ENCODE results near the gene ANKRD40.
A peak's percentile ranks its signal among the peaks of the same experiment; 100 is the strongest.
"Not testable (repeated sequence)": the region's sequence is repeated elsewhere in the genome, so short reads cannot be mapped to it uniquely, and the experiment has no call there.

Gene ANKRD40

GRCh38 chr17:50685334-50685665 lies 22.4 kb downstream of the ANKRD40 start:
- DNase-seq, result no peak

GRCh38 chr17:50684612-50685333 lies 22.9 kb downstream of the ANKRD40 start:
- no peak for DNase-seq

GRCh38 chr17:50684288-50684611 lies 23.5 kb downstream of the ANKRD40 start:
- no peak for DNase-seq

- no peak for DNase-seq
Measured at GRCh38 chr17:50683434-50684287, 24.1 kb downstream of the ANKRD40 start.

GRCh38 chr17:50682938-50683337 lies 24.8 kb downstream of the ANKRD40 start:
- DNase-seq, result no peak

- DNase-seq, result no peak
Measured at GRCh38 chr17:50682441-50682840, 25.3 kb downstream of the ANKRD40 start.

GRCh38 chr17:50681263-50682200 lies 26.2 kb downstream of the ANKRD40 start:
- peak; percentile 43 for DNase-seq

GRCh38 chr17:50680543-50681262 lies 27.0 kb downstream of the ANKRD40 start:
- not testable (repeated sequence) for DNase-seq

- no peak for DNase-seq
Measured at GRCh38 chr17:50680126-50680525, 27.6 kb downstream of the ANKRD40 start.

GRCh38 chr17:50679008-50679544 lies 28.6 kb downstream of the ANKRD40 start:
- DNase-seq, result no peak

GRCh38 chr17:50677851-50678375 lies 29.8 kb downstream of the ANKRD40 start:
- no peak for DNase-seq

- DNase-seq, result no peak
Measured at GRCh38 chr17:50676065-50676975, 31.4 kb downstream of the ANKRD40 start.

- peak; percentile 32 for DNase-seq
Measured at GRCh38 chr17:50675627-50676026, 32.1 kb downstream of the ANKRD40 start.

GRCh38 chr17:50675190-50675589 lies 32.5 kb downstream of the ANKRD40 start:
- DNase-seq, result no peak

- no peak for DNase-seq
Measured at GRCh38 chr17:50672831-50673551, 34.7 kb downstream of the ANKRD40 start.

- no peak for DNase-seq
Measured at GRCh38 chr17:50672071-50672470, 35.6 kb downstream of the ANKRD40 start.

GRCh38 chr17:50668838-50669581 lies 38.7 kb downstream of the ANKRD40 start:
- DNase-seq, result no peak

- no peak for DNase-seq
Measured at GRCh38 chr17:50668025-50668837, 39.5 kb downstream of the ANKRD40 start.

Measured in DMS 273 treated with DMSO at 0.1 percent for 48 hours (cell line).